GM12891 (cell line): Measurements from ENCODE around the gene TRAPPC8.
"Not testable (repeated sequence)": the region's sequence is repeated elsewhere in the genome, so short reads cannot be mapped to it uniquely, and the experiment has no call there.

Source experiments
- DNase-seq: peaks from one replicate; pipeline ENCODE4 v3.0.0; 2011; ENCODE audit warnings: low spot score; ENCODE audit not compliant: insufficient read length
- FAIRE-seq: peaks from 2 replicates; lab custom pipeline; 2011; peaks lifted over from hg19 to GRCh38; lab: Jason Lieb, UNC
- PAX5 ChIP-seq: IDR thresholded peaks from 2 replicates; pipeline ENCODE4 v1.6.1; 2011; ENCODE audit warnings: low read length, moderate library complexity, mild to moderate bottlenecking; ENCODE audit not compliant: insufficient read depth, severe bottlenecking
- POLR2A ChIP-seq: IDR thresholded peaks from 2 replicates; pipeline ENCODE4 v1.6.1; 2011; ENCODE audit warnings: low read depth, low read length, control low read depth
- POLR2AphosphoS5 ChIP-seq: IDR thresholded peaks from 2 replicates; pipeline ENCODE4 v1.6.1; 2011; ENCODE audit warnings: low read depth, low read length, control low read depth
- POU2F2 ChIP-seq: IDR thresholded peaks from 2 replicates; pipeline ENCODE4 v1.6.1; 2011; ENCODE audit warnings: low read depth, mild to moderate bottlenecking, control low read depth, low read length, moderate library complexity
- SPI1 ChIP-seq: IDR thresholded peaks from 2 replicates; pipeline ENCODE4 v1.6.1; 2011; ENCODE audit warnings: low read depth, low read length, control low read depth
- TAF1 ChIP-seq: IDR thresholded peaks from 2 replicates; pipeline ENCODE4 v1.6.1; 2011; ENCODE audit warnings: low read depth, low read length, control low read depth

The TRAPPC8 gene

GRCh38 chr18:31828613-31829012, 114.3 kb downstream of the TRAPPC8 start:
- TF ChIP-seq POU2F2: no peak
- TF ChIP-seq SPI1: peak; percentile 66
- FAIRE-seq: no peak
- DNase-seq: no peak

- FAIRE-seq: peak; percentile 26
- DNase-seq: not testable (repeated sequence)
These were observed 116.1 kb downstream of the TRAPPC8 start for GRCh38 chr18:31826673-31827325.

- TF ChIP-seq POU2F2 (peak; percentile 86), PAX5 (no peak), TAF1 (no peak), SPI1 (no peak), POLR2A (no peak)
- FAIRE-seq (no peak), DNase-seq (no peak)
These were observed 117.2 kb downstream of the TRAPPC8 start for GRCh38 chr18:31825772-31826171.

- DNase-seq: no peak
- no peak for FAIRE-seq
- TF ChIP-seq POLR2AphosphoS5 (no peak), PAX5 (no peak), TAF1 (no peak), SPI1 (no peak), POLR2A (no peak), POU2F2 (no peak)
These were observed 121.3 kb downstream of the TRAPPC8 start for GRCh38 chr18:31821545-31822171.

- FAIRE-seq (no peak), DNase-seq (no peak)
- TF ChIP-seq PAX5 (no peak), TAF1 (no peak), SPI1 (no peak), POLR2A (no peak), POU2F2 (no peak), POLR2AphosphoS5 (no peak)
These were observed 123.1 kb downstream of the TRAPPC8 start for GRCh38 chr18:31819925-31820229.

GRCh38 chr18:31819106-31819924, 123.6 kb downstream of the TRAPPC8 start:
- FAIRE-seq: peak; percentile 91
- TF ChIP-seq POU2F2 (no peak), SPI1 (no peak), POLR2AphosphoS5 (no peak), PAX5 (no peak), TAF1 (no peak), POLR2A (no peak)
- DNase-seq: no peak

- FAIRE-seq: no peak
- no peak for DNase-seq
- TF ChIP-seq POLR2A (no peak), PAX5 (no peak), POU2F2 (no peak), TAF1 (no peak), SPI1 (no peak), POLR2AphosphoS5 (no peak)
These were observed 128.8 kb downstream of the TRAPPC8 start for GRCh38 chr18:31814132-31814531.

- not testable (repeated sequence) for DNase-seq, FAIRE-seq
These were observed 132.4 kb downstream of the TRAPPC8 start for GRCh38 chr18:31810336-31811130.

GRCh38 chr18:31809049-31809448, 133.9 kb downstream of the TRAPPC8 start:
- not testable (repeated sequence) for FAIRE-seq, DNase-seq

GRCh38 chr18:31801078-31801477, 141.8 kb downstream of the TRAPPC8 start:
- TF ChIP-seq POU2F2: no peak
- TF ChIP-seq PAX5: no peak
- TF ChIP-seq SPI1: no peak
- no peak for TF ChIP-seq TAF1
- TF ChIP-seq POLR2A: no peak
- TF ChIP-seq POLR2AphosphoS5: no peak
- DNase-seq: no peak
- no peak for FAIRE-seq

- FAIRE-seq, DNase-seq: not testable (repeated sequence)
These were observed 143.7 kb downstream of the TRAPPC8 start for GRCh38 chr18:31799257-31799656.
